SU-DHL-6 (cell line): Measurements from ENCODE around the gene UNC5B.

Experiments
- EZH2phosphoT487 ChIP-seq: fragments of 200-600 bp; sonication (generic), shearing (Covaris generic); conservative IDR thresholded peaks from 2 replicates; pipeline ENCODE4 v1.6.1; 2018; ENCODE audit warnings: mild to moderate bottlenecking, antibody characterized with exemption, low read length, moderate library complexity, mixed read lengths
- TF ChIP-seq, protein P1 (sequence below): fragments of 200-600 bp; sonication (generic); IDR thresholded peaks from one replicate; pipeline ENCODE4 v1.5.1; 2017; ENCODE audit warnings: antibody characterized with exemption, mild to moderate bottlenecking, low read length, moderate library complexity; ENCODE audit not compliant: insufficient read depth, poor library complexity, severe bottlenecking

DNA sequence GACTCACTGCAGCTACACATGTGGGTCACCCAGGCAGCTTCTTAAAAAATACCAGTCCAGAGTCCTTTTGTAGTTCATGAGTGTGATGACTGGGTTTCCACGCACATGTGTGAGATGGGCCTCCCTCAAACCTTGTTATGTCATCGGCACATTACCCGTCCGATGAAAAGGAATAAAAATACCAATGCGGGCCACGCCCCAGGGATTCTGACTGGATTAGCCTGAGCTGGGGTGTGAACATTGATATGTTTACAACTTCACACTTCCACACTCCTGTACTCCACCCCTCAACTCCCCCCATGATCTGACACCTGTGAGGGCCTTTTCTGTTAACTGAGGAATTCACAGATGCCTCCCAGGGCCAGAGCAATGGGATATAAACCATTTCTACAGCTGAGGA lies 112.9 kb downstream of the UNC5B start:
- TF ChIP-seq, protein P1, sequence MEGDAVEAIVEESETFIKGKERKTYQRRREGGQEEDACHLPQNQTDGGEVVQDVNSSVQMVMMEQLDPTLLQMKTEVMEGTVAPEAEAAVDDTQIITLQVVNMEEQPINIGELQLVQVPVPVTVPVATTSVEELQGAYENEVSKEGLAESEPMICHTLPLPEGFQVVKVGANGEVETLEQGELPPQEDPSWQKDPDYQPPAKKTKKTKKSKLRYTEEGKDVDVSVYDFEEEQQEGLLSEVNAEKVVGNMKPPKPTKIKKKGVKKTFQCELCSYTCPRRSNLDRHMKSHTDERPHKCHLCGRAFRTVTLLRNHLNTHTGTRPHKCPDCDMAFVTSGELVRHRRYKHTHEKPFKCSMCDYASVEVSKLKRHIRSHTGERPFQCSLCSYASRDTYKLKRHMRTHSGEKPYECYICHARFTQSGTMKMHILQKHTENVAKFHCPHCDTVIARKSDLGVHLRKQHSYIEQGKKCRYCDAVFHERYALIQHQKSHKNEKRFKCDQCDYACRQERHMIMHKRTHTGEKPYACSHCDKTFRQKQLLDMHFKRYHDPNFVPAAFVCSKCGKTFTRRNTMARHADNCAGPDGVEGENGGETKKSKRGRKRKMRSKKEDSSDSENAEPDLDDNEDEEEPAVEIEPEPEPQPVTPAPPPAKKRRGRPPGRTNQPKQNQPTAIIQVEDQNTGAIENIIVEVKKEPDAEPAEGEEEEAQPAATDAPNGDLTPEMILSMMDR, result no peak
- TF ChIP-seq EZH2phosphoT487, result no peak
